GM19193 (cell line): ENCODE data around the gene CAPN10.

Source experiments
- POLR2A ChIP-seq: IDR thresholded peaks from 4 replicates; pipeline ENCODE4 v1.6.1; 2011; ENCODE audit not compliant: insufficient read depth, insufficient read length; ENCODE audit errors: extremely low read depth

CAPN10 gene

GRCh38 chr2:240569523-240569997, 17.0 kb upstream of the CAPN10 start:
- TF ChIP-seq POLR2A = no peak

DNA sequence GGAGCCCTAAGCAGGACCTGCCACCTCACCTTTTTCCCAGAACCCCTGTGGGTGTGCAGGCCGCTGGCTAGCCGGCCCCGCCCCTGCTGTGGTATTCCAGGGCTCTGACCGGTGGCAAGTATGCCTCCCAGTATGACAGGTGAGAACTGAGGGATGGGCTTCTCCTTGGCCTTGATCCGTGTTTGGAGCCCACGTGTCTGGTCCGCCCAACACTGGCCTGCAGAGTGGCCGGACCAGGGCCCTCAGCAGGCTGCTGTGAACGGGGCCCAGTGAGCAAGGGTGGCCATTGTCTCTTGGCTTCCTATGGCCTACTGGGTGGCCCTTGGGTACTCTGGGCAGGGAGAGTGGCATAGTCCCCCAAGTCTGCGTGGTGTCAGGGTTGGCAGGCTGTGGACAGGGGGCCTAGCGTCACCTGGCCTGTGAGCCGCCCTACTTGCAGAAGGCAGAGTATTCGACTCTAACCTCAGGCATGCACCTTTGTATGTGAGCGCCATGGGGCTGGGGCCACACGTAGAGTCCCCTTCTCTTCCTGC, 16.5 kb upstream of the CAPN10 start:
- no peak for TF ChIP-seq POLR2A

GRCh38 chr2:240570531-240571313, 15.8 kb upstream of the CAPN10 start:
- TF ChIP-seq POLR2A = no peak

- no peak for TF ChIP-seq POLR2A
These were observed 15.1 kb upstream of the CAPN10 start for GRCh38 chr2:240571314-240571973.

- no peak for TF ChIP-seq POLR2A
These were observed 14.1 kb upstream of the CAPN10 start for GRCh38 chr2:240572141-240573031.

- TF ChIP-seq POLR2A = no peak
These were observed 13.4 kb upstream of the CAPN10 start for GRCh38 chr2:240573071-240573515.

GRCh38 chr2:240573516-240574385, 12.8 kb upstream of the CAPN10 start:
- TF ChIP-seq POLR2A = no peak

DNA sequence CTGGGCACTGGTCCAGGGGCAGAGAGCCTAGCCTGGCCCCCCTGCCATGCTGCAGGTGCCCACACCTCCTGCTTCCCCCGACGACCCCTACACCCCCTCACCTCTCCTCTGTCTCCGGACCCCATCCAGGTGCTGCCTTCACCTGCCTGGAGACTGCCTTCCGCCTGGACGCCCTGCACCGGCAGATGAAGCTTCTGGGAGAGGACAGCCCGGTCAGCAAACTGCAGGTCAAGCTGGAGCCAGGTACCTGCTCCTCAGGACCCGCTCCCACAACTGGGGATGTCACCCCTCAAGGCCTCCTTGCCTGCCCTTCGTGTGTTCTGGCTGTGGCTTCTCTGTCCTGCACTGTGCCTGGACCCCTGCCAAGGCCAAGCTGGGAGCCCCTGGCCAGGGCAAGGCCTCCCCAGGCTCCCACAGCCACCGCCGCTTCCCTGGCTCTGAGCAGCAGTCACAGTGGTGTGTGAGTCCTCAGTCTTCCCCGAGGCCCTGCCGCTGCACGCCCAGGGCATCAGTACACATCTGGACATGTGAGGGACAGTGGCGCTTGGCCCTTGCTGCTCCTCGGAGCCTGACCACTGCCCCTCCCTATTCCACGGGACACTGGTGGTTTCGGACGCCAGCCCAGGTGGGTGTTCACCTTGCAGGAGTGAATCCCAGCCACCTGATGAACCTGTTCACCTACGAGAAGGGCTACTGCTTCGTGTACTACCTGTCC, 12.0 kb upstream of the CAPN10 start:
- no peak for TF ChIP-seq POLR2A

GRCh38 chr2:240575101-240575965, 11.2 kb upstream of the CAPN10 start:
- no peak for TF ChIP-seq POLR2A

GRCh38 chr2:240576036-240576435, 10.5 kb upstream of the CAPN10 start:
- TF ChIP-seq POLR2A = no peak

GRCh38 chr2:240576436-240577205, 9.9 kb upstream of the CAPN10 start:
- TF ChIP-seq POLR2A = no peak

GRCh38 chr2:240577281-240578109, 9.0 kb upstream of the CAPN10 start:
- TF ChIP-seq POLR2A = no peak
